ENCODE measurements around the gene GTF2F2.

Gene GTF2F2

DNA sequence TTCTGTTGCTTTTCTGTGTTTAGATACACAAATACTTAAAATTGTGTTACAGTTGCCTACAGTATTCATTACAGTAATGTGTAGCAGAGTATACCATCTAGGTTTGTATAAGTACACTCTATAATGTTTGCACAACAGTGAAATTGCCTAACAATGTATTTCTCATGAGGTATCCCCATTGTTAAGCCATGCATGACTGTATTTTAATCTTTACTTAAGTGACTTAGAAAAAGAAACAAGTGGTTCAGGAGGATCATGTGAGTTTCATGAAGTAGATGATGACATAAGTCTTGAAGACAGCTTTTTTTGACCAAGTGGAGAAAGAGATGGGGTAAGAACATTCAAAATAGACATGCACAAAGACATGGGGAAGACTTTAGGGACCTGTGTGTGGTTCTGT lies 88.9 kb downstream of the GTF2F2 start:
- no peak for DNase-seq (ENCODE audit: low read depth, low spot score)

DNA sequence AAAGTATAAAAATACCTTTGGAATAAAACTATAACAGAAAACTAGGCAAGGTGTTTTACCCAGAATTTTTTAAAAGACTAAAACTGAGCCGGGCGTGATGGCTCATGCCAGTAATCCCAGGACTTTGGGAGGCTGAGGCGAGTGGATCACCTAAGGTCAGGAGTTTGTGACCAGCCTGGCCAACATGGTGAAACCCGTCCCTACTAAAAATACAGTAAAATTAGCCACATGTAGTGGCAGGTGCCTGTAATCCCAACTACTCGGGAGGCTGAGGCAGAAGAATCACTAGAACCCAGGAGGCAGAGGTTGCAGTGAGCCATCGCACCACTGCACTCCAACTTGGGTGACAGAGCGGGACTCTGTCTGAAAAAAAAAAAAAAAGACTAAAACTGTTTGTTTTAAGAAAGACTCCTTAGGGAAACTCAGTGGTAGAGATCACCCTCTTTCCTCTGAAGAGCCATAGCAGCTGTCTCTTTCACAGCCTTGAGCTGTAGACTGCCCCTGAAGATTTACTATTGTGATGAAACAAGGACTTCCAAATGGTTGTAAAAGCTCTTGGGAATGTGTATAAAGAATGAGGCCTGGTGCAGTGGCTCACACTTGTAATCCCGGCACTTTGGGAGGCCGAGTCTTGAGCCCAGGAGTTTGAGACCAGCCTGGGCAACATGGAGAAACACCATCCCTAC lies 95.2 kb downstream of the GTF2F2 start:
- no peak for DNase-seq (ENCODE audit: low read depth, low spot score)

DNA sequence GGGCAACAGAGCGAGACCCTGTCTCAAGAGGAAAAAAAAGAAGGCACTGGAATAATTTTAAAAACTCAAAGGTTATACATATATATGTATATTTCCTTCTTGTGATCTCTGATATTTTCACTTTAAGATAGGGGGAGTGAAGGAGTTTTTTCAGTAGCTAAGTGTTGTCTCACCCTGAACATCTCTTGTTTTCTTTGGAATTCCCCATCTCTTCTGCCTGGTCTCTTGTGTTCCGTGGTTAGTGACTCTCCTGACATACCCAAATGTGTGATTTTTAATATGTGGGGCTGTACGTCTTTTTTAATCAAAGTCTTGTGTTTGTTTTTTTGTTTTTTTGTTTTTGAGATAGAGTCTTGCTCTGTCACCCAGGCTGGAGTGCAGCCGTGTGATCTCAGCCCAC lies 95.9 kb downstream of the GTF2F2 start:
- no peak for DNase-seq (ENCODE audit: low read depth, low spot score)

DNA sequence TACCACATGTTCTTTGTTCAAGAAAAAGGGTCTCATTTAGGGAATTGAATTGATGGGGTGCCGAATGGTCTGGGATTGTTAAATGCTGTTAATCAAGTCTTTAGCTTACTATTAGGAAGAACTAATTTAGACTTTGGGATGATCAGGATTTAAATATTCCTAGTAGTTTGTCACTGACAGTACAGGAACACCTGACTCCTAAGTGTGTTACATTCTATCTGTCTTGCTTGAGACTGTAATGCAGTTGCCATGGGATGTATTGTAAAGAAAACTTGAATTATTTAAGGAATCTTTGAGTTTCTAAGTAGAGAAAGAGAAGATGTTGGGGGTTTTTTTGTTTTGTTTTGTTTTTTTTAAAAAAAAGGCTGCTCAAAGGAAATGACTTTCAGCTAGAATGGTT lies 98.4 kb downstream of the GTF2F2 start:
- DNase-seq (ENCODE audit: low read depth, low spot score), result no peak

- DNase-seq (ENCODE audit: low read depth, low spot score), result no peak
Observed at GRCh38 chr13:45219123-45219891, 99.0 kb downstream of the GTF2F2 start.

- DNase-seq (ENCODE audit: low read depth, low spot score), result no peak
Observed at GRCh38 chr13:45219938-45220375, 99.6 kb downstream of the GTF2F2 start.

- no peak for DNase-seq (ENCODE audit: low read depth, low spot score)
Observed at GRCh38 chr13:45220403-45220802, 100.1 kb downstream of the GTF2F2 start.

- no peak for DNase-seq (ENCODE audit: low read depth, low spot score)
Observed at GRCh38 chr13:45222516-45222915, 102.2 kb downstream of the GTF2F2 start.

- no peak for DNase-seq (ENCODE audit: low read depth, low spot score)
Observed at GRCh38 chr13:45222919-45223318, 102.6 kb downstream of the GTF2F2 start.

GRCh38 chr13:45224176-45224575 lies 103.9 kb downstream of the GTF2F2 start:
- no peak for DNase-seq (ENCODE audit: low read depth, low spot score)

GRCh38 chr13:45225370-45225769 lies 105.1 kb downstream of the GTF2F2 start:
- no peak for DNase-seq (ENCODE audit: low read depth, low spot score)

- no peak for DNase-seq (ENCODE audit: low read depth, low spot score)
Observed at GRCh38 chr13:45226024-45226423, 105.7 kb downstream of the GTF2F2 start.

- no peak for DNase-seq (ENCODE audit: low read depth, low spot score)
Observed at GRCh38 chr13:45228002-45228401, 107.7 kb downstream of the GTF2F2 start.

DNA sequence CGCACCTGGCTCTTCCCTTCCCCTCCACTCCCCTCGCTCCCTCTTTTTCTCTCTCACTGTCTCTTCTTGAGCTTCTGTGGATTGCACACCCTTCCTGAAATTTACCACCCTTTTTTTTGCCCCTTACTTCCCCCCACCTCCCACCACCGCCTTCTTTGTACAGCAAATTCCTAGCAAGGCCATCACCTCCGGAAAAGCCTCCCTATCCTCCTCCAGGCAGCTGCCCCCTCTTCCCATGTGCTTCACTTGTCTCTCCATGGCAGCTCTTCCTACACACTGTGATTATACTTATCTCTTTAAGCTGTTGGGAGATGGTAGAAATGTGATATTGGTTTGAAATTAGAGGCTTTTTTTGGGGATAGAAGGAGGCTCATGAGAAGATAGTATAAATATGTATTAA lies 108.9 kb downstream of the GTF2F2 start:
- no peak for DNase-seq (ENCODE audit: low read depth, low spot score)

DNA sequence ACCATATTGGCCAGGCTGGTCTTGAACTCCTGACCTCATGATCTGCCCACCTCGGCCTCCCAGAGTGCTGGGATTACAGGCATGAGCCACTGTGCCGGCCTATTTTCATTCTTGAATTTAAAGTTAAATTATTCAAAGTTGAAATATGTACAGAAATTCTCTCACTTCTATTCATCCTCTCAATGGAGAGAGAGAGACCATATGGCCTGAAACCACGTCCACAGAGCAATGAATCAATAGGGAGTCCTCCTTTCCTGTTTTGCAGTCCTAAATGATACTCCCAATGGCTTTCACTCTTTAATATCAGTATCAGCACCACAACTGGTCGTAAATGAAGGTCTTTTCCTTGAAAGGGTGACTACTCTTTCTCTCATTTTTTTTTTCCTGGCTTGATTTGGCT lies 111.0 kb downstream of the GTF2F2 start:
- no peak for DNase-seq (ENCODE audit: low read depth, low spot score)

DNA sequence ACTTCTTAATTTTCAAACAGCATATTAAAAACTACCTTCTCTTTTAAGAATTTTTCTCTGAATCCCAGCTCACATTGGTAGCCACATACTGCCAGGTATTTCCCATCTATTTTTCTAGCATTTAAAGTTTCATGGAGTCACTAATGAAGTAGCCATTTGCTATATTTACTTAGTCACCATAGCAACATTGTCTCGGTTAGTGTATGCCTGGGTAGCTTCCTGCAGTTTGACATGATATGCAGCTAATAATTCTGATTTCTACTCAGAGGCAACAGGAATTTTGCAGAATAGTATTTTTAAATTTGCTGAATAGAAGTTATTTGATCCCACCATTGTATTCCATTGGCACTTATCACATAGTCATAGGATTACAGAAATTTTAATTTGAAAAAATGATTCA lies 111.4 kb downstream of the GTF2F2 start:
- no peak for DNase-seq (ENCODE audit: low read depth, low spot score)

DNA sequence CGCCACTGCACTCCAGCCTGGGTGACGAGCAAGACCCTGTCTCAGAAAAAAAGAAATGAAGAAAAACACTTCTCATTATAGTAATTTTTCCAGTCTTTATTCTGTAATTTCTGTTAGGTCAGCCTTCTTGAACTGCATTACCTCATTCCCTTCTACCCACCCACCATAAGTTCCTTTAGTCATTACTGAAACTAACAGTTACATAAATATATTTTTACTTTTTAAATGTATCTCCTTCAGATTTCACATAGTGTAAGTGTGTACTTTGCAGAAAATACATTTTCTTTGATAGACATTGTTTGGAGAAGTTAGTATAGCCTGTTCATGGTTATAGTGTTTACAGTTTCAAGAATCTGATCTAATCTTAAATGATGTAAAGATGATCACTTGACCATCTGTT lies 112.3 kb downstream of the GTF2F2 start:
- DNase-seq (ENCODE audit: low read depth, low spot score), result no peak

GRCh38 chr13:45238945-45239795 lies 118.9 kb downstream of the GTF2F2 start:
- DNase-seq (ENCODE audit: low read depth, low spot score), result no peak

DNA sequence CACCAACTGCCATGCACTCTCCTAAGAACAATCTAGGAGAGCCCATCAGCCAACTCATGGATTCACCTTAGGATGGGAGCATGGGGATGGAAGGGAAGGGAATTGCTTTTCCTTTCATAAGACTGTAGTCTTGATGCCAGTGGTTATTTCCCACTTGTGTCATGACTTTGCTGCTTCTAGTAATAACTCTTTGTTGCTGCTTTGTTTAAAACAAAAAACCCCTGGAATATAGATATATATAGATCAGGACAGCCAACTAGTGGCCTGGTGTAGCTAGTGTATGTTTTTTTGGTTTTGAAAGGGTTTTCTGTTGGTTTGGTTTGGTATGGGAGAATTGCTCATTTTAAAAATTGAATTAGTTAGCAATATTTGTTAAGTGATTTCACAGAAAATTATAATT lies 119.8 kb downstream of the GTF2F2 start:
- DNase-seq (ENCODE audit: low read depth, low spot score), result no peak

DNA sequence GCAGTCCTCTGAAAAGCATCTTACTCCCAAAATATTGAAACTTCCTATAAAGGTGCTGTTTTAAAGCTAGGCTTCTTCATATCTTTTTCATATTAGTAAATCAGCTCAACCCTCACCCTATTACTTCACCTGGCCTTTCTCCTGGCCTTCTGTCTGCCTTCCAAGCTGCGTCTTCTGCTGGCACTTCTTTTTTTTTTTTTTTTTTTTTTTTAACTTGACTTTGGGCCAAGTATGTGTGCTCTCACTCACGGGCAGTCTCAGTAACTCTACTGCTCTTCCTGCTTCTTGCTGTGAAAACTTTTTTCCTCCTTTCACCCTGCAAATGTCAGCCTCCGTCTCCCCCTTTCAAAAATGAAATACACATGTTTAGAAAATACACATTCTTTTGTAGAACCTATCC lies 121.8 kb downstream of the GTF2F2 start:
- no peak for DNase-seq (ENCODE audit: low read depth, low spot score)

DNA sequence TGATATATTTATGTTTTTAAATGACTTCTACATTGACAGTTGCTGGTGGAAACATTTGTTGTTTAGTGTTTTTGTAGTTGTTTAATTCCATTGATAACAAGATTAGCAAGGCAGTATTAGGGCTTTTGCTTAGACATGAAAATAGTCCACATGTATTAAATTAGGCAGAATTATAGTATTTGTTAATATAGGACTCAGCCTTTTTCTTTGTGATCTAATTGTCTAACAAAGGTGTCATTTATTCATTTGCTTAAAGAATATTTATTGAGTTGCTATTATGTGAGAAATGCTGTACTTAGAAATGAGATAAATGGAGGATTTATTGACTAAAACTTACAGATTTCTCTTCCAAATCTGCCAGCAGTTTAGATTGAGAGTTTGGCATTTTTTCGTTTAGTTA lies 122.2 kb downstream of the GTF2F2 start:
- DNase-seq (ENCODE audit: low read depth, low spot score), result no peak

DNA sequence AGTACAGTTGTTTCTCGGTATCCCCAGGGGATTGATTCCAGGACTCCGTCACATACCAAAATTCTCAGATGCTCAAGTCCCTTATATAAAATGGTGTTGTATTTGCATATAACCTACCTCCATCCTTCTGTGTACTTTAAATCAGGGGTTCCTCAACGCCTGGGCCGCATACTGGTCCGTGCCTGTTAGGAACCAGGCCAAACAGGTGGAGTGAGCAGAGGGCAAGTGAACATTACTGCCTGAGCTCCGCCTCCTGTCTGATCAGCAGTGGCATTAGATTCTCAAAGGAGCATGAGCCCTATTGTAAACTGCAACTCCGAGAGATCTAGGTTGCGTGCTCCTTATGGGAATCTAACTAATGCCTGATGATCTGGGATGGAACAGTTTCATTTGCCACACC lies 122.8 kb downstream of the GTF2F2 start:
- no peak for DNase-seq (ENCODE audit: low read depth, low spot score)
